Activated T-cell treated with anti-CD3 and anti-CD28 coated beads, Interleukin-2, amount 50 U/mL, for 72 hours (primary cell): Measurements from ENCODE around the gene SRPX. TPM values are rescaled to one million over a fixed set of nuclear protein-coding genes. Genes with fewer than 3 reads are reported as not detected.

Experiments
- ATAC-seq, 2 donors: fragments of 150-1000 bp; cut with Tn5 transposase; replicated peaks in 1 of 2; 2 replicates each; pipeline ENCODE4 v1.10.0; 2021; ENCODE audit warnings: moderate library complexity in 2 of 2, mild to moderate bottlenecking in 1 of 2
- DNase-seq, 2 donors: peaks; one replicate each; pipeline ENCODE4 v3.0.0; 2021 to 2022; ENCODE audit warnings: mixed read lengths in 1 of 2
- H3K27ac Mint-ChIP-seq: one replicate; pipeline ENCODE4 v1.8.0; 2022; ENCODE audit warnings: mild to moderate bottlenecking, moderate library complexity, mixed read lengths
- H3K27me3 Mint-ChIP-seq: one replicate; pipeline ENCODE4 v1.8.0; 2022; ENCODE audit warnings: low read depth, mixed read lengths
- H3K36me3 Mint-ChIP-seq, 2 donors: one replicate each; pipeline ENCODE4 v1.8.0; 2022; ENCODE audit warnings: mixed read lengths in 2 of 2, mild to moderate bottlenecking in 1 of 2; ENCODE audit not compliant: insufficient read depth in 2 of 2
- H3K4me1 Mint-ChIP-seq: one replicate; pipeline ENCODE4 v1.8.0; 2022; ENCODE audit warnings: low read depth, mixed read lengths
- H3K4me3 Mint-ChIP-seq, 2 donors: one replicate each; pipeline ENCODE4 v1.8.0; 2022; ENCODE audit warnings: mild to moderate bottlenecking in 2 of 2, mixed read lengths in 2 of 2, moderate library complexity in 2 of 2
- H3K9me3 Mint-ChIP-seq, 2 donors: one replicate each; pipeline ENCODE4 v1.8.0; 2022; ENCODE audit warnings: mixed read lengths in 2 of 2
- total RNA-seq, 2 donors: library from RNA; stranded (reverse); gene quantifications; one replicate each; pipeline ENCODE4 v1.2.3, GENCODE V29; 2022

The SRPX gene
- total RNA-seq, 2 donors from 2014 or later, result not detected

GRCh38 chrX:38149016-38149415 is 71.7 kb downstream of the SRPX start:
- DNase-seq, result no peak
- no peaks in the 10 kb centered on the region for H3K4me1 Mint-ChIP-seq
- H3K27me3 Mint-ChIP-seq, result peaks cover 34% of the 10 kb centered on the region
- H3K4me3 Mint-ChIP-seq, result no peak overlapping the region
- no peak for ATAC-seq
- H3K9me3 Mint-ChIP-seq, result no peaks in the 10 kb centered on the region
- peaks cover 0 to 1% of the 10 kb centered on the region in 2 donors for H3K36me3 Mint-ChIP-seq
- H3K27ac Mint-ChIP-seq, result no peak overlapping the region

DNA sequence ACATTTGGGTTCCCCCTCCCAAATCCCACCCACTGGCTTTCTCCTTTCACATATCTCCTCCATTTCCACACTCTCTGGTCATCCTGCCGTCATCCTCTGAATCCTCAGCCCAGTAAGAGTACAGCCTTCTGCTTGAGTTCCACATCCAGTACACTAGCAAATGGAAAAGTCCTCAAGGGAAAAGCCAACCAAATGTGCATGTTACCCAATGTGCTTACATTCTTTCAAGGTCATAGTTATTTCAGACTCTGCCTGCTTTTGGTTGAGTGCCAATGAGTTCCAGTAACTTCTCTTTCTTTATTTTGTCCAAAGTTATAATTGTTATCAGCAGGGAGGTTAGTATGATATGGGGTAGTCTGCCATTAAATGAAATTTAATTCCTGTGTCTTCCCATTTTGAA is 78.1 kb downstream of the SRPX start:
- Mint-ChIP-seq H3K4me1 (no peaks in the 10 kb centered on the region), H3K36me3 (no peaks in the 10 kb centered on the region), H3K9me3 (no peaks in the 10 kb centered on the region), H3K27ac (no peak overlapping the region), H3K27me3 (peaks cover 15% of the 10 kb centered on the region), H3K4me3 (no peak overlapping the region)
- no peak for DNase-seq
- no peak for ATAC-seq

GRCh38 chrX:38138900-38139299 is 81.8 kb downstream of the SRPX start:
- no peak for DNase-seq
- no peak for ATAC-seq
- Mint-ChIP-seq H3K9me3 (no peaks in the 10 kb centered on the region), H3K4me3 (no peak overlapping the region), H3K36me3 (no peaks in the 10 kb centered on the region), H3K27me3 (peaks cover 30% of the 10 kb centered on the region), H3K4me1 (no peaks in the 10 kb centered on the region), H3K27ac (no peak overlapping the region)

- H3K36me3 Mint-ChIP-seq, result no peaks in the 10 kb centered on the region
- H3K4me3 Mint-ChIP-seq, result no peak overlapping the region
- DNase-seq (no peak), ATAC-seq (no peak)
- H3K4me1 Mint-ChIP-seq, result no peaks in the 10 kb centered on the region
- H3K27me3 Mint-ChIP-seq, result peaks cover 30% of the 10 kb centered on the region
- no peaks in the 10 kb centered on the region for H3K9me3 Mint-ChIP-seq
- no peak overlapping the region for H3K27ac Mint-ChIP-seq
These were observed 82.3 kb downstream of the SRPX start for GRCh38 chrX:38138157-38138891.

DNA sequence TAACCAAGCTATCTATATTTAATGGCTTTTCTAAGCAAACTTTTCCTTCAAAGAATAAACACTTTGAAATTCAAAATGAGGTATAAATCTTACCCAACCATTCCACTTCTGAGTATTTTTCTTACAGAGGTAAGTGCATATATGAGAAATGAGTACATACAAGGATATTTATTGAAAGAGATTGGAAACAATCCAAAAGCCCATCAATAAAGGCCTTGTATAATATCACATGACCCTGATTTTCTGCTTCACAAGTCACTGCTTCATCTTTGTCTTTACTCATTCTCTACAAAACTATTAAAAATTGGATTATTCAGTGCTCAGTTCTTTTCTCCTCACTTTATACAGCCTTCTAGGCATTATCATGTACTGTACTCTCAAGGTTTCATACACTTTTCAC is 91.3 kb downstream of the SRPX start:
- H3K27ac Mint-ChIP-seq, result no peak overlapping the region
- DNase-seq (no peak), ATAC-seq (no peak)
- H3K27me3 Mint-ChIP-seq, result peaks cover 19% of the 10 kb centered on the region
- H3K4me1 Mint-ChIP-seq, result no peaks in the 10 kb centered on the region
- no peaks in the 10 kb centered on the region for H3K9me3 Mint-ChIP-seq
- H3K36me3 Mint-ChIP-seq, result no peaks in the 10 kb centered on the region
- no peak overlapping the region for H3K4me3 Mint-ChIP-seq

- no peaks in the 10 kb centered on the region for H3K36me3 Mint-ChIP-seq
- H3K27me3 Mint-ChIP-seq, result peaks cover 15% of the 10 kb centered on the region
- DNase-seq, result no peak
- no peaks in the 10 kb centered on the region for H3K9me3 Mint-ChIP-seq
- no peak overlapping the region for H3K4me3 Mint-ChIP-seq
- H3K4me1 Mint-ChIP-seq, result no peaks in the 10 kb centered on the region
- H3K27ac Mint-ChIP-seq, result no peak overlapping the region
- ATAC-seq, result no peak
These were observed 92.7 kb downstream of the SRPX start for GRCh38 chrX:38127961-38128360.

GRCh38 chrX:38126179-38126578 is 94.5 kb downstream of the SRPX start:
- H3K27me3 Mint-ChIP-seq, result peaks cover 23% of the 10 kb centered on the region
- H3K9me3 Mint-ChIP-seq, result no peaks in the 10 kb centered on the region
- H3K36me3 Mint-ChIP-seq, result no peaks in the 10 kb centered on the region
- H3K27ac Mint-ChIP-seq, result no peak overlapping the region
- H3K4me3 Mint-ChIP-seq, result no peak overlapping the region
- H3K4me1 Mint-ChIP-seq, result no peaks in the 10 kb centered on the region
- no peak for ATAC-seq
- no peak for DNase-seq

- DNase-seq (no peak), ATAC-seq (no peak)
- no peaks in the 10 kb centered on the region for H3K4me1 Mint-ChIP-seq
- H3K36me3 Mint-ChIP-seq, result no peaks in the 10 kb centered on the region
- H3K9me3 Mint-ChIP-seq, result no peaks in the 10 kb centered on the region
- peaks cover 16% of the 10 kb centered on the region for H3K27me3 Mint-ChIP-seq
- no peak overlapping the region for H3K4me3 Mint-ChIP-seq
- H3K27ac Mint-ChIP-seq, result no peak overlapping the region
These were observed 96.7 kb downstream of the SRPX start for GRCh38 chrX:38124000-38124399.

- H3K36me3 Mint-ChIP-seq, result no peaks in the 10 kb centered on the region
- ATAC-seq (peak in 1 of 2 donors; percentile 38), DNase-seq (no peak)
- no peak overlapping the region for H3K4me3 Mint-ChIP-seq
- peaks cover 30% of the 10 kb centered on the region for H3K27me3 Mint-ChIP-seq
- no peaks in the 10 kb centered on the region for H3K4me1 Mint-ChIP-seq
- H3K27ac Mint-ChIP-seq, result no peak overlapping the region
- H3K9me3 Mint-ChIP-seq, result peaks cover 0 to 3% of the 10 kb centered on the region in 2 donors
These were observed 103.2 kb downstream of the SRPX start for GRCh38 chrX:38117485-38117884.

- H3K9me3 Mint-ChIP-seq, result peaks cover 0 to 3% of the 10 kb centered on the region in 2 donors
- no peaks in the 10 kb centered on the region for H3K36me3 Mint-ChIP-seq
- ATAC-seq, result no peak
- no peaks in the 10 kb centered on the region for H3K4me1 Mint-ChIP-seq
- no peak for DNase-seq
- H3K27me3 Mint-ChIP-seq, result peaks cover 25% of the 10 kb centered on the region
- no peak overlapping the region for H3K27ac Mint-ChIP-seq
- H3K4me3 Mint-ChIP-seq, result no peak overlapping the region
These were observed 104.0 kb downstream of the SRPX start for GRCh38 chrX:38116706-38117105.

- Mint-ChIP-seq H3K36me3 (no peaks in the 10 kb centered on the region), H3K4me1 (no peaks in the 10 kb centered on the region), H3K4me3 (no peak overlapping the region), H3K27me3 (peaks cover 14% of the 10 kb centered on the region), H3K27ac (no peak overlapping the region), H3K9me3 (peaks cover 0 to 3% of the 10 kb centered on the region in 2 donors)
- ATAC-seq (no peak), DNase-seq (no peak)
These were observed 108.1 kb downstream of the SRPX start for GRCh38 chrX:38112566-38112965.

- Mint-ChIP-seq H3K4me3 (no peak overlapping the region), H3K36me3 (no peaks in the 10 kb centered on the region), H3K27ac (no peak overlapping the region), H3K9me3 (peaks cover 0 to 3% of the 10 kb centered on the region in 2 donors), H3K27me3 (peaks cover 22% of the 10 kb centered on the region), H3K4me1 (no peaks in the 10 kb centered on the region)
- DNase-seq, result no peak
- ATAC-seq, result no peak
These were observed 109.5 kb downstream of the SRPX start for GRCh38 chrX:38111196-38111595.

- Mint-ChIP-seq H3K9me3 (peaks cover 0 to 1% of the 10 kb centered on the region in 2 donors), H3K27me3 (peaks cover 20% of the 10 kb centered on the region), H3K27ac (no peak overlapping the region), H3K4me1 (no peaks in the 10 kb centered on the region), H3K36me3 (no peaks in the 10 kb centered on the region), H3K4me3 (no peak overlapping the region)
- no peak for DNase-seq
- ATAC-seq, result no peak
These were observed 110.4 kb downstream of the SRPX start for GRCh38 chrX:38110231-38110630.
